ENCODE measurements around the gene PAN3.

Gene PAN3

GRCh38 chr13:28229522-28230411 is 91.4 kb downstream of the PAN3 start:
- DNase-seq (ENCODE audit: low spot score), result no peak

- no peak for DNase-seq (ENCODE audit: low spot score)
Measured at GRCh38 chr13:28231642-28232041, 93.3 kb downstream of the PAN3 start.

GRCh38 chr13:28237944-28238343 is 99.6 kb downstream of the PAN3 start:
- DNase-seq (ENCODE audit: low spot score), result no peak

GRCh38 chr13:28239374-28239773 is 101.0 kb downstream of the PAN3 start:
- no peak for DNase-seq (ENCODE audit: low spot score)

- DNase-seq (ENCODE audit: low spot score), result no peak
Measured at GRCh38 chr13:28245465-28245864, 107.1 kb downstream of the PAN3 start.

GRCh38 chr13:28246891-28247290 is 108.5 kb downstream of the PAN3 start:
- DNase-seq (ENCODE audit: low spot score), result no peak

GRCh38 chr13:28248080-28248479 is 109.7 kb downstream of the PAN3 start:
- no peak for DNase-seq (ENCODE audit: low spot score)

- no peak for DNase-seq (ENCODE audit: low spot score)
Measured at GRCh38 chr13:28250542-28250941, 112.2 kb downstream of the PAN3 start.

GRCh38 chr13:28251466-28251865 is 113.1 kb downstream of the PAN3 start:
- no peak for DNase-seq (ENCODE audit: low spot score)

- DNase-seq (ENCODE audit: low spot score), result no peak
Measured at GRCh38 chr13:28252547-28252946, 114.2 kb downstream of the PAN3 start.

GRCh38 chr13:28257305-28257704 is 119.0 kb downstream of the PAN3 start:
- DNase-seq (ENCODE audit: low spot score), result no peak

- DNase-seq (ENCODE audit: low spot score), result no peak
Measured at GRCh38 chr13:28258417-28258816, 120.1 kb downstream of the PAN3 start.

GRCh38 chr13:28267497-28267896 is 129.2 kb downstream of the PAN3 start:
- DNase-seq (ENCODE audit: low spot score), result no peak

GRCh38 chr13:28268800-28269223 is 130.5 kb downstream of the PAN3 start:
- DNase-seq (ENCODE audit: low spot score), result no peak

GRCh38 chr13:28271056-28271840 is 132.9 kb downstream of the PAN3 start:
- no peak for DNase-seq (ENCODE audit: low spot score)

- DNase-seq (ENCODE audit: low spot score), result no peak
Measured at GRCh38 chr13:28273919-28274318, 135.6 kb downstream of the PAN3 start.

GRCh38 chr13:28282451-28282850 is 144.1 kb downstream of the PAN3 start:
- DNase-seq (ENCODE audit: low spot score), result no peak

- no peak for DNase-seq (ENCODE audit: low spot score)
Measured at GRCh38 chr13:28283600-28283999, 145.3 kb downstream of the PAN3 start.

- no peak for DNase-seq (ENCODE audit: low spot score)
Measured at GRCh38 chr13:28286263-28286662, 147.9 kb downstream of the PAN3 start.

GRCh38 chr13:28297341-28297740 is 159.0 kb downstream of the PAN3 start:
- DNase-seq (ENCODE audit: low spot score), result no peak

GRCh38 chr13:28299916-28300315 is 161.6 kb downstream of the PAN3 start:
- no peak for DNase-seq (ENCODE audit: low spot score)

GRCh38 chr13:28301839-28302238 is 163.5 kb downstream of the PAN3 start:
- no peak for DNase-seq (ENCODE audit: low spot score)

GRCh38 chr13:28306325-28306724 is 168.0 kb downstream of the PAN3 start:
- no peak for DNase-seq (ENCODE audit: low spot score)
